Stimulated activated naive CD8-positive, alpha-beta T cell treated with anti-CD3 and anti-CD28 coated beads, Interleukin-15, Interleukin-2, amounts not matched to agents 100 ng/mL and 50 ng/mL, for 24 hours (primary cell): ENCODE measurements around the gene TNS1.

ENCODE experiments used
- H3K27ac Mint-ChIP-seq: one replicate; pipeline ENCODE4 v1.8.0; 2021; ENCODE audit warnings: mild to moderate bottlenecking, mixed read lengths
- H3K27me3 Mint-ChIP-seq: one replicate; pipeline ENCODE4 v1.8.0; 2021; ENCODE audit warnings: mixed read lengths
- H3K36me3 Mint-ChIP-seq: one replicate; pipeline ENCODE4 v1.8.0; 2021; ENCODE audit warnings: low read depth, mixed read lengths
- H3K4me1 Mint-ChIP-seq: one replicate; pipeline ENCODE4 v1.8.0; 2021; ENCODE audit warnings: low read depth, mixed read lengths
- H3K4me3 Mint-ChIP-seq: one replicate; pipeline ENCODE4 v1.8.0; 2021; ENCODE audit warnings: mild to moderate bottlenecking, mixed read lengths
- H3K9me3 Mint-ChIP-seq: one replicate; pipeline ENCODE4 v1.8.0; 2021; ENCODE audit warnings: mixed read lengths

Gene TNS1

GRCh38 chr2:217802266-217802665, 200.5 kb downstream of the TNS1 start:
- H3K27me3 Mint-ChIP-seq, result no peaks in the 10 kb centered on the region
- no peak overlapping the region for H3K4me3 Mint-ChIP-seq
- peaks cover 3% of the 10 kb centered on the region for H3K9me3 Mint-ChIP-seq
- H3K4me1 Mint-ChIP-seq, result no peaks in the 10 kb centered on the region
- H3K36me3 Mint-ChIP-seq, result no peaks in the 10 kb centered on the region
- no peak overlapping the region for H3K27ac Mint-ChIP-seq

- Mint-ChIP-seq H3K27me3 (no peaks in the 10 kb centered on the region), H3K9me3 (peaks cover 3% of the 10 kb centered on the region), H3K27ac (no peak overlapping the region), H3K4me1 (no peaks in the 10 kb centered on the region), H3K36me3 (no peaks in the 10 kb centered on the region), H3K4me3 (no peak overlapping the region)
These were observed 201.1 kb downstream of the TNS1 start for GRCh38 chr2:217801711-217802110.

GRCh38 chr2:217801115-217801531, 201.7 kb downstream of the TNS1 start:
- Mint-ChIP-seq H3K4me1 (no peaks in the 10 kb centered on the region), H3K27ac (no peak overlapping the region)

GRCh38 chr2:217800433-217801114, 202.2 kb downstream of the TNS1 start:
- no peak overlapping the region for H3K4me3 Mint-ChIP-seq
- no peak overlapping the region for H3K27ac Mint-ChIP-seq
- H3K36me3 Mint-ChIP-seq, result no peaks in the 10 kb centered on the region
- H3K27me3 Mint-ChIP-seq, result no peaks in the 10 kb centered on the region
- H3K4me1 Mint-ChIP-seq, result no peaks in the 10 kb centered on the region
- H3K9me3 Mint-ChIP-seq, result peaks cover 2% of the 10 kb centered on the region

More at GRCh38 chr2:217801115-217801531, 201.7 kb downstream of the TNS1 start:
- H3K36me3 Mint-ChIP-seq, result no peaks in the 10 kb centered on the region
- H3K4me3 Mint-ChIP-seq, result no peak overlapping the region
- H3K27me3 Mint-ChIP-seq, result no peaks in the 10 kb centered on the region
- H3K9me3 Mint-ChIP-seq, result peaks cover 3% of the 10 kb centered on the region

- no peaks in the 10 kb centered on the region for H3K4me1 Mint-ChIP-seq
- H3K36me3 Mint-ChIP-seq, result no peaks in the 10 kb centered on the region
- H3K9me3 Mint-ChIP-seq, result no peaks in the 10 kb centered on the region
- H3K4me3 Mint-ChIP-seq, result no peak overlapping the region
- no peaks in the 10 kb centered on the region for H3K27me3 Mint-ChIP-seq
- no peak overlapping the region for H3K27ac Mint-ChIP-seq
These were observed 203.0 kb downstream of the TNS1 start for GRCh38 chr2:217799563-217800432.

- Mint-ChIP-seq H3K4me3 (no peak overlapping the region), H3K27ac (no peak overlapping the region), H3K9me3 (no peaks in the 10 kb centered on the region), H3K36me3 (no peaks in the 10 kb centered on the region), H3K4me1 (no peaks in the 10 kb centered on the region), H3K27me3 (no peaks in the 10 kb centered on the region)
These were observed 203.8 kb downstream of the TNS1 start for GRCh38 chr2:217798743-217799562.

- no peak overlapping the region for H3K4me3 Mint-ChIP-seq
- H3K27ac Mint-ChIP-seq, result no peak overlapping the region
- no peaks in the 10 kb centered on the region for H3K9me3 Mint-ChIP-seq
- no peaks in the 10 kb centered on the region for H3K4me1 Mint-ChIP-seq
- H3K27me3 Mint-ChIP-seq, result no peaks in the 10 kb centered on the region
- H3K36me3 Mint-ChIP-seq, result no peaks in the 10 kb centered on the region
These were observed 204.6 kb downstream of the TNS1 start for GRCh38 chr2:217798191-217798590.

- no peaks in the 10 kb centered on the region for H3K9me3 Mint-ChIP-seq
- no peak overlapping the region for H3K27ac Mint-ChIP-seq
- no peaks in the 10 kb centered on the region for H3K4me1 Mint-ChIP-seq
- no peaks in the 10 kb centered on the region for H3K36me3 Mint-ChIP-seq
- no peaks in the 10 kb centered on the region for H3K27me3 Mint-ChIP-seq
- no peak overlapping the region for H3K4me3 Mint-ChIP-seq
These were observed 205.1 kb downstream of the TNS1 start for GRCh38 chr2:217797661-217798069.

GRCh38 chr2:217797165-217797564, 205.6 kb downstream of the TNS1 start:
- Mint-ChIP-seq H3K27me3 (no peaks in the 10 kb centered on the region), H3K4me3 (no peak overlapping the region), H3K4me1 (no peaks in the 10 kb centered on the region), H3K9me3 (no peaks in the 10 kb centered on the region), H3K36me3 (no peaks in the 10 kb centered on the region), H3K27ac (no peak overlapping the region)

GRCh38 chr2:217795706-217796465, 206.9 kb downstream of the TNS1 start:
- no peaks in the 10 kb centered on the region for H3K27me3 Mint-ChIP-seq
- no peak overlapping the region for H3K4me3 Mint-ChIP-seq
- no peak overlapping the region for H3K27ac Mint-ChIP-seq
- H3K36me3 Mint-ChIP-seq, result no peaks in the 10 kb centered on the region
- H3K4me1 Mint-ChIP-seq, result no peaks in the 10 kb centered on the region
- H3K9me3 Mint-ChIP-seq, result no peaks in the 10 kb centered on the region

- no peaks in the 10 kb centered on the region for H3K27me3 Mint-ChIP-seq
- no peaks in the 10 kb centered on the region for H3K36me3 Mint-ChIP-seq
- no peaks in the 10 kb centered on the region for H3K9me3 Mint-ChIP-seq
- peaks cover 8% of the 10 kb centered on the region for H3K4me1 Mint-ChIP-seq
- no peak overlapping the region for H3K4me3 Mint-ChIP-seq
- no peak overlapping the region for H3K27ac Mint-ChIP-seq
These were observed 207.7 kb downstream of the TNS1 start for GRCh38 chr2:217795067-217795466.

- peaks cover 10% of the 10 kb centered on the region for H3K4me1 Mint-ChIP-seq
- H3K36me3 Mint-ChIP-seq, result no peaks in the 10 kb centered on the region
- H3K27ac Mint-ChIP-seq, result no peak overlapping the region
- no peaks in the 10 kb centered on the region for H3K27me3 Mint-ChIP-seq
- no peaks in the 10 kb centered on the region for H3K9me3 Mint-ChIP-seq
- H3K4me3 Mint-ChIP-seq, result no peak overlapping the region
These were observed 208.4 kb downstream of the TNS1 start for GRCh38 chr2:217794133-217794986.

- Mint-ChIP-seq H3K9me3 (no peaks in the 10 kb centered on the region), H3K27ac (no peak overlapping the region), H3K27me3 (no peaks in the 10 kb centered on the region), H3K36me3 (no peaks in the 10 kb centered on the region), H3K4me1 (peaks cover 15% of the 10 kb centered on the region), H3K4me3 (no peak overlapping the region)
These were observed 209.1 kb downstream of the TNS1 start for GRCh38 chr2:217793566-217794132.
